Measurements from ENCODE around the gene DYSF.
A peak's percentile ranks its signal among the peaks of the same experiment; 100 is the strongest.

Gene DYSF

DNA sequence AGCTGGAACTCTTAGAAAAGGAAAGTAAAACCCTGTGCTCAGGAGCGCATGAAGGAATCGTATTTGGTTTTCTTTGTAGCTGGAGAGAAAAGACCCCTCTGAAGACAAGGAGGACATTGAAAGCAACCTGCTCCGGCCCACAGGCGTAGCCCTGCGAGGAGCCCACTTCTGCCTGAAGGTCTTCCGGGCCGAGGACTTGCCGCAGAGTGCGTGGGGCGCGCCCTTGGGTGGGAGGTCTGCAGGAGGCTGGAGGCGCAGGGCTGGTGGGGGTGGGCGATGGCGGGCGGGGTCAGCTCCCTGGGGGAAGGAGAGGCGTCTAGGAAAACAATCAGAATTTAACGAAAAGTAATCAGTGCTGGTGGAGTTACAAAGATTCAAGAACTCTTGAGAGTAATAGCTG is 72.8 kb downstream of the DYSF start:
- no peak for DNase-seq (ENCODE audit: low read depth in 3 of 3, low spot score in 1 of 3)

GRCh38 chr2:71526975-71527374 is 73.6 kb downstream of the DYSF start:
- no peak for DNase-seq (ENCODE audit: low read depth in 3 of 3, low spot score in 1 of 3)

DNA sequence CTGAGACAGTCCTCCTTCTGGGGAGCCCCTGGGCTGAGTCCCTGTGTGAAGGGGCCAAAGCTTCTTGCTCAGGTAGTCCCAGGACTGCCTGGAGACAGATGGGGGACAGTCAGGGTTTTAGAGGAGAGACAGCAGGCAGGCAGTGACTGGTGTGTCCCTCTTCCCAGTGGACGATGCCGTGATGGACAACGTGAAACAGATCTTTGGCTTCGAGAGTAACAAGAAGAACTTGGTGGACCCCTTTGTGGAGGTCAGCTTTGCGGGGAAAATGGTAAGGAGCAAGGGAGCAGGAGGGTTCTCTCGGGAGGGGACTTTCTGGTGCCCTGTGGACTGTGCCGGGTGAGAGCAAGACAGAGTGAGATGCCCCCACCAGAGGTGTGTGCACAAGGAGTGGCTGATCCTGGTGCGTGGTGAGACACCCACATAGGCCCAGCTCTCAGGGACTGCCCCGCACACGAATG is 74.8 kb downstream of the DYSF start:
- no peak for DNase-seq (ENCODE audit: low read depth in 3 of 3, low spot score in 1 of 3)

DNA sequence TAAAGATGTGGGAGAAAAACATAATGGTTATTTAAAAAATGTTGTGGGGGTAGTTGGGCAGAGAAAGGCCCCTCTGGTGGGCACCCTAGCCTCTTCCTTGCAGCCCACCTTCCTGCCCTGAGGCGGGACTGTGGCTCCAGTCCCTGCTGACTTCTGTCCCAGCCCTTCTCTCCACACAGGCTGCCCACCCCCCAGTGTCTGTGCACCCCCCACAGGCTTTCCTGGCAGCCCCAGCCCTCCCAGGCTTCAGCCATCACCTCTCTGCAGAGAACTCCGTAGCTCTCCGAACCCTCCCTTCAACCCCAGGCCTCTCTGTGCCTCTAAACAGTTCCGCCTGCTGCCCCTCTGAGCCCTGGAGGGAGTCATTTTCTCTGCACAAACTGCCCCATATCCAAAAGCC is 75.4 kb downstream of the DYSF start:
- no peak for DNase-seq (ENCODE audit: low read depth in 3 of 3, low spot score in 1 of 3)

GRCh38 chr2:71530211-71530610 is 76.8 kb downstream of the DYSF start:
- DNase-seq (ENCODE audit: low read depth in 3 of 3, low spot score in 1 of 3): no peak

DNA sequence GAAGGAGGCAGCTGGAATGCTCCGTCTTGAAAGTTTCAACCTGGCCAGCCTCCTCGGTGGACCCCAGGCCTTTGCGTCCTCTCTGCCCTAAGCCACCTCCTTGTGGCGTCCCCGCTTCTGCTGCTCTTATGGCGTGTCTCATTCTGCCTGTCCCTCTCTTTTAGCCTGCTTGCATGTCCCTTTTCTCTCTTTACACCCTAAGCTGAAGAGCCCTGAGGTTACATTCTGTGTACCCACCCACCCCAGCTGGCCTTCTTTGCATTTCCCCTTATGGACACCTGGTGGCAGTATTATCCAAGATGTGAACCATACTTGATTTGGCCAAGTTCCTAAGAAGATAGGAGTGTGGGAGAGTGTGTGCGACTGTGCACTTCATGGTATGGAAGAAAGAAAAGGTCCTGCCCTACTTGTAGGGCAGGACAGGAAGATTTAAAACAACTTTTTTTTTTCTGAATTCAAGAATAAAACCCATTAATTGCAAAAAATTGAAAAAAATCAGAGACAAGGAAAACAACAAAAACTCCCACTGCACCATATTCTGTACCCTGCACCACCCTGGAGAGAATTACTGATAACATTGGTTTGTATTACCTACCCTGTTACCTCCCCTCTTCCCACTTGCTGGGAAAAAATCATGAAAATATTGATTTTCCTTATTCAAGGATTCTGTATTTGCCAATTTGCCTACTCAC is 77.4 kb downstream of the DYSF start:
- no peak for DNase-seq (ENCODE audit: low read depth in 3 of 3, low spot score in 1 of 3)

GRCh38 chr2:71531522-71532047 is 78.2 kb downstream of the DYSF start:
- DNase-seq (ENCODE audit: low read depth in 3 of 3, low spot score in 1 of 3): no peak

GRCh38 chr2:71532327-71532726 is 79.0 kb downstream of the DYSF start:
- no peak for DNase-seq (ENCODE audit: low read depth in 3 of 3, low spot score in 1 of 3)

GRCh38 chr2:71534201-71534600 is 80.8 kb downstream of the DYSF start:
- DNase-seq (ENCODE audit: low read depth in 3 of 3, low spot score in 1 of 3): no peak

DNA sequence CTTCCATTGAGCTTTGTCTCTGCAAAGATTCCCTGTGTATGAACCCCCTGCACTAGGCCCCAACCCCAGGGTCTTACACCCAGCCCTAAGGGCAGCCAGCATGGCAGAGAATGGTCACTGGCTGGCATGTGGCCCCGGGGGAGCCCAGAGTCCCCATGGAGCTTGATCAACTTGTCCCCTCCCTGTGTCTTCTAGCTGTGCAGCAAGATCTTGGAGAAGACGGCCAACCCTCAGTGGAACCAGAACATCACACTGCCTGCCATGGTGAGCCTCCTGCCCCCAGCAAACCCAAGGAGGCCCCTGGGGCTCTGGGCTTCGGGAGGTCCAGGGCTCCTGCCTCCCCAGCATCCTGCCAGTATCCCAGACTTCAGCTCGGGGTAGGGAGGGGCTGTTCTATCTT is 81.5 kb downstream of the DYSF start:
- DNase-seq (ENCODE audit: low read depth in 3 of 3, low spot score in 1 of 3): no peak

GRCh38 chr2:71535526-71535925 is 82.2 kb downstream of the DYSF start:
- DNase-seq (ENCODE audit: low read depth in 3 of 3, low spot score in 1 of 3): no peak

- no peak for DNase-seq (ENCODE audit: low read depth in 3 of 3, low spot score in 1 of 3)
These were observed 82.9 kb downstream of the DYSF start for GRCh38 chr2:71536226-71536671.

- DNase-seq (ENCODE audit: low read depth in 3 of 3, low spot score in 1 of 3): no peak
These were observed 84.9 kb downstream of the DYSF start for GRCh38 chr2:71538241-71538640.

DNA sequence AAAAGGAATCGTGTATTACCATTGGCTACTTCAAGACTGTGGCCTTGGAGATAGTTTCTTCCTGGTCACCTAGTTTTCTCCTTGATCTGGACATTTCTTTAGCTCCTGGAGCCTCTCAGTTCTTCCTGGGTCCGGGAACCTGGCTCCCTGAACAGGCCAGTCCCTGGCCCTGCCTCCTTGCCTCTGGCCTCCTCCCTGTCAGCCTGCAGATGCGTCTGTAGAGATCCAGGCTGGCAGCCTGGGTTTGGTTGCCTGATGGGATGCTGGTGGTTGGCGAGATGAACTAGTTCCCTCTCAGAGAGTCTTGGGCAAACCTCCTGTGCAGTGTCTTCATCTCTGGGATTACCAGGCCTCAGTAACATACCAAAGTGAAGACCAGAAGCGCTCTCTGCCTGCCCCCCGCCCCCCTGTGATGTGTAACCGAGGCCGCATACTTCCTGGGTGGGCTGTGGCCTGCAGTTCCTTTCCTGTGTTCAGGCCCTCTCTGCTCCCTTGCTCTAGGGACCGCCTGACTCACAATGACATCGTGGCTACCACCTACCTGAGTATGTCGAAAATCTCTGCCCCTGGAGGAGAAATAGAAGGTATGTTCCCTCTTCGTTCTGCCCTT is 85.4 kb downstream of the DYSF start:
- DNase-seq (ENCODE audit: low read depth in 3 of 3, low spot score in 1 of 3): no peak

- DNase-seq (ENCODE audit: low read depth in 3 of 3, low spot score in 1 of 3): no peak
These were observed 87.5 kb downstream of the DYSF start for GRCh38 chr2:71540818-71541217.

GRCh38 chr2:71544919-71545571 is 91.7 kb downstream of the DYSF start:
- no peak for DNase-seq (ENCODE audit: low read depth in 3 of 3, low spot score in 1 of 3)

GRCh38 chr2:71545572-71546274 is 92.4 kb downstream of the DYSF start:
- DNase-seq (ENCODE audit: low read depth in 3 of 3, low spot score in 1 of 3): peak in 1 of 3 donors; percentile 5

DNA sequence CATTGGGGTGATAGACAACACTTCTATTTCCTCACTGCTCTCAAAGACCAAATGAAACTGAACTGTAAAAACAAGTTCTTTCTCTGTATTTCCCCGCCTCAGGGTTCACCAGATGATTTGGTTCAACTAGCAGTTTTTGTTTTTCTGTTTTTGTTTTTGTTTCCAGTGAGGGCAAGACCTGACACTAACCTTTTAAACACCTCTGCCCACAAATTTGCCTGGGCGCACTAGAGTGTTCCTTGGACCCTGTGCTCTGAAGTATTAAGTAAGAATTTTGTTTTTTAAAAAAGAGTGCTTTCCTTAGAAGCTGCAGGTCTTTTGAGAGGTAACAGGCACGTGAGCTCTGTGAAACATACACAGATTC is 92.9 kb downstream of the DYSF start:
- no peak for DNase-seq (ENCODE audit: low read depth in 3 of 3, low spot score in 1 of 3)

DNA sequence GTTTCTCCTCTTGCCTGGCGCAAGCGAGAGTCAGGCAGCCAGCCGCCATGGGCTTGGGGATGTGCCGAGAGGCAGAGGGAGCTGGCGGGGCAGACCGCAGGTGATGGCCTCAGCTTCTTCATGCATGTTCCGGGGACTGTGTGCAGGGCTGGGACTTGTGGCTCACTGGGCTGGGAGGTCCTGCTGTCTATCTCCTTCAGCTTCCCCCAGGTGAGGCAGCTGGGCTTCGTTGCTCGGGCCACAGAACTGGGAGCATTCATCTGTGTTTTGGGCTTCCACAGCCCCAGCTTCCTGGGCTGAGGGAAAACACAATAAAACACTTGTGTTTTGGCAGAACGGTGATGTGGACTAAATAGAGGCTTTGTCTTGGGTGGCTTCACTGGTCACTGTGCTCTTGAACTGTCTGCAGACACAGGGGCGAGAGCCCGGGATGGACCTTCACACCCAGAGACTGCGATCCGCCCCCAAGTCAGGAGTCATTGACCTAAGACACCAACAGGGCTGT is 93.5 kb downstream of the DYSF start:
- no peak for DNase-seq (ENCODE audit: low read depth in 3 of 3, low spot score in 1 of 3)

DNA sequence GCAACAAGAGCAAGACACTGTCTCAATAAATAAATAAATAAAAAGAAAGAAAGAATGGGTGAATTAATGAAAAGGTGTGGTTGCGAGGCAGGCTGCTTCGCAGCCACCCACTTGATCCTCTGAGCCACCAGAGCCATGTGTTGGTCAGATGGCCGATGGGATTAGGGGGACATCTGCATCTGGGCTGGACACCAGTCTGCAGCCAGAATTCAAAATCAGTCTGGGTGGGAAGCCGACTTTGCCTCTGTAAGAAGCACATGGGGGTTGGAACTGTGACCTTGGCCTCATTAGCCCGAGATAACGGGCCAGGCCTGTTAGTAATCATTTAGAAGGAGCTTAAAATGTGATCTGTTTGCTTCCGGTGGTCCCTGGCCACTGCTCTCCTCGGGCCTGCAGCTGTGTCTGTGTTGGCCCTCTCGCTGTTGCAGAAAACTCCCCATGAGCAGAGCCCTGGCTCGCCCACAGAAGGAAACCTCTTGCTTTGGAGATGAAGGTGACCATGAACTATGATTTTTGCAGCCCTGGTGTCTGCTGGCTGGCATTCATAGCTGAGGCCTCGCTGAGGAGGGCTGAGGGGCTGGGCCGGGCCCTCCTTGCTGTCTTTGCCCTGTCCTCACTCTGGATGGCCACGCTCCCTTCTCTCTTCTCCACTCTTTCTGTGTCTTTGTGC is 94.4 kb downstream of the DYSF start:
- no peak for DNase-seq (ENCODE audit: low read depth in 3 of 3, low spot score in 1 of 3)
